Mesothelial cell of epicardium (in vitro differentiated cells): ENCODE measurements around the gene DNM1L. TPM values are rescaled to one million over a fixed set of nuclear protein-coding genes. Genes with fewer than 3 reads are reported as not detected.

Experiments used
- DNase-seq, 2 experiments: peaks; one replicate each; pipeline ENCODE4 v3.0.0; 2021; ENCODE audit warnings: low spot score in 2 of 2; ENCODE audit not compliant: unreplicated experiment in 2 of 2
- H3K27ac Mint-ChIP-seq: 2 replicates; pipeline ENCODE4 v1.8.0; 2021; ENCODE audit warnings: mixed read lengths
- H3K27me3 Mint-ChIP-seq: 2 replicates; pipeline ENCODE4 v1.8.0; 2021; ENCODE audit warnings: low read depth, mixed read lengths
- H3K36me3 Mint-ChIP-seq: 2 replicates; pipeline ENCODE4 v1.8.0; 2021; ENCODE audit warnings: mixed read lengths
- H3K4me1 Mint-ChIP-seq: 2 replicates; pipeline ENCODE4 v1.8.0; 2021; ENCODE audit warnings: mixed read lengths
- H3K4me3 Mint-ChIP-seq: 2 replicates; pipeline ENCODE4 v1.8.0; 2021; ENCODE audit warnings: mild to moderate bottlenecking, moderate library complexity, mixed read lengths
- H3K9me3 Mint-ChIP-seq: 2 replicates; pipeline ENCODE4 v1.8.0; 2021; ENCODE audit warnings: mixed read lengths
- total RNA-seq: library from RNA; stranded (reverse); gene quantifications from 3 replicates; pipeline ENCODE4 v1.2.1, GENCODE V29; 2021
- TF ChIP-seq, protein P1 (sequence below): fragments of 200-600 bp; sonication (generic); IDR thresholded peaks from one replicate; pipeline ENCODE4 v1.5.0; 2021; ENCODE audit warnings: antibody characterized with exemption; ENCODE audit not compliant: unreplicated experiment

DNM1L gene
- total RNA-seq, 1 donor from 2014 or later: 86.9 TPM

DNA sequence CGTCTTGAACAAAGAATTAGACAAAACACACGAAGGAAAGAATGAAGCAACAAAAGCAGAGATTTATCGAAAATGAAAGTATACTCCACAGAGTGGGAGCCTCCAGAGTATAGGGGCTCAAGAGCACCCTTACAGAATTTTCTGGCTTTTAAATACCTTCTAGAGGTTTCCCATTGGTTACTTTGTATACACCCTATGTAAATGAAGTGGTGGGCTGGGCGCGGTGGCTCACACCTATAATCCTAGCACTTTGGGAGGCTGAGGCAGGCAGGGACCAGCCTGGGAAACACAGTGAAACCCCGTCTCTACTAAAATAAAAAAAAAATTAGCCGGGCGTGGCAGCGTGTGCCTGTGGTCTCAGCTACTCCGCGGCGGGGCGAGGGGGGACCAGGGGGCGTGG lies 13.1 kb upstream of the DNM1L start:
- H3K27ac Mint-ChIP-seq: no peak overlapping the region
- TF ChIP-seq, protein P1, sequence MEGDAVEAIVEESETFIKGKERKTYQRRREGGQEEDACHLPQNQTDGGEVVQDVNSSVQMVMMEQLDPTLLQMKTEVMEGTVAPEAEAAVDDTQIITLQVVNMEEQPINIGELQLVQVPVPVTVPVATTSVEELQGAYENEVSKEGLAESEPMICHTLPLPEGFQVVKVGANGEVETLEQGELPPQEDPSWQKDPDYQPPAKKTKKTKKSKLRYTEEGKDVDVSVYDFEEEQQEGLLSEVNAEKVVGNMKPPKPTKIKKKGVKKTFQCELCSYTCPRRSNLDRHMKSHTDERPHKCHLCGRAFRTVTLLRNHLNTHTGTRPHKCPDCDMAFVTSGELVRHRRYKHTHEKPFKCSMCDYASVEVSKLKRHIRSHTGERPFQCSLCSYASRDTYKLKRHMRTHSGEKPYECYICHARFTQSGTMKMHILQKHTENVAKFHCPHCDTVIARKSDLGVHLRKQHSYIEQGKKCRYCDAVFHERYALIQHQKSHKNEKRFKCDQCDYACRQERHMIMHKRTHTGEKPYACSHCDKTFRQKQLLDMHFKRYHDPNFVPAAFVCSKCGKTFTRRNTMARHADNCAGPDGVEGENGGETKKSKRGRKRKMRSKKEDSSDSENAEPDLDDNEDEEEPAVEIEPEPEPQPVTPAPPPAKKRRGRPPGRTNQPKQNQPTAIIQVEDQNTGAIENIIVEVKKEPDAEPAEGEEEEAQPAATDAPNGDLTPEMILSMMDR: no peak
- H3K27me3 Mint-ChIP-seq: no peaks in the 10 kb centered on the region

DNA sequence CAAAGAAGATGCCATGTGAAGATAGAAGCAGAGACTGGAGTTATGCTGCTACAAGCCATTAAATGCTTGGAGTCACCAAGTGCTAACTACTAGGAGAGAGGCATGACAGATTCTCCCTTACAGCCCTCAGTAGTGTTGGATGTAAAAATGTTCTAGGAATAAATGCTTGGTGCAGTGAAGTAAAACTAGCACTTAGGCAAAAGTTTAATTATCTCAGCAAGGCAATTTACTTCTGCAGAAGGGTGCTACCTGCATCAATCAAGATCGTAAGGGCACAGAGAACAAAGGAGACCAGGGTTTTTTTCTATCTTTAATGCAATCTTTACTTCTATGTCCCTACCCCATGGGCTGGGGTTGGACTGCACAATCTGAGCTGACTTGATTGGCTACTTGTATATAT lies 9.5 kb upstream of the DNM1L start:
- no peak for DNase-seq
- Mint-ChIP-seq H3K9me3 (peaks cover 14% of the 10 kb centered on the region), H3K4me3 (no peak overlapping the region), H3K4me1 (no peaks in the 10 kb centered on the region), H3K27me3 (no peaks in the 10 kb centered on the region), H3K27ac (no peak overlapping the region), H3K36me3 (peaks cover 4% of the 10 kb centered on the region)
- TF ChIP-seq, protein P1: no peak

More for the DNA sequence above, 13.1 kb upstream of the DNM1L start:
- DNase-seq: no peak
- Mint-ChIP-seq H3K4me1 (no peaks in the 10 kb centered on the region), H3K36me3 (peaks cover 4% of the 10 kb centered on the region), H3K9me3 (peaks cover 14% of the 10 kb centered on the region), H3K4me3 (no peak overlapping the region)

DNA sequence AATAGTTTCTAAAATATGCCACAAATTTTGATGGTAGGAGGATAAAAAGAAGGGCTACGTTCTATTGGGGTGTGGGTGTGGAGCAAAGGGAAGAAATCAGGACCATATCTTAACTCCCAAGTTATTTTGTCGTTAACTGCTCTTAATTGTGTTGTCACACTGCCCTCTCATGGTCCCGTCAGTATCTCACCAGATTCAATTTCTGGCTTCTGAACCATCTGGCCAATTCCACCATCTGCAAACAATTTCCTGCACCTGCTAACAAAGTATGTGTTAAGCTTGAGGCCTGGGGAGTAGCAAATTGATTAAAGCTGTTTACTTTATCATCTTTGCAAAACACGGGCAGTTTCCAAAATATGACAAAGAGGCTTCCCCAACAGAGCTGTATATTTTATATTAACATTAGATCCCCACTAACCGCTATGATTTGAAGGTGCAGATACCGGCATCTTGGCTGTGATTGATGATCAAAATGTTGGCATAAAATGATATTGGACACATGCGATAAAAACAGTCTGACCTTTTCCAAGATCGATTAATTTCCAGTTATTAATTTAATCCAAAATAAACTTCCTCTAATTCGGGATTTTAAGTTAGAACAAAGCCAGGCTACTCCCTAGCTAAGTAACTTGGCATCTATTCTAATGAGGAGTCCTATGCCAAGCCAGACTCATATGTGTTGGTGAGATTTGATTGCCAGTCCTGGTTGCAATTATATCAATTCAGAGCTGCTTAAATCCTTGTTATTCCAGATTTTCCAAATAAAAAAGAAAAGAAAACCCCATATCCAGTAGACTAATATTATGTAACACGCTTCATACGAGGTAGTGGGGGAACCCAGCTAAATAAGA lies 6.9 kb upstream of the DNM1L start:
- TF ChIP-seq, protein P1: peak; percentile 34
- peaks cover 14% of the 10 kb centered on the region for H3K9me3 Mint-ChIP-seq
- H3K27me3 Mint-ChIP-seq: no peaks in the 10 kb centered on the region
- no peak overlapping the region for H3K27ac Mint-ChIP-seq
- no peak overlapping the region for H3K4me3 Mint-ChIP-seq
- H3K36me3 Mint-ChIP-seq: peaks cover 4% of the 10 kb centered on the region
- H3K4me1 Mint-ChIP-seq: peaks cover 2% of the 10 kb centered on the region
- DNase-seq: peak in 1 of 2 experiments; percentile 59

DNA sequence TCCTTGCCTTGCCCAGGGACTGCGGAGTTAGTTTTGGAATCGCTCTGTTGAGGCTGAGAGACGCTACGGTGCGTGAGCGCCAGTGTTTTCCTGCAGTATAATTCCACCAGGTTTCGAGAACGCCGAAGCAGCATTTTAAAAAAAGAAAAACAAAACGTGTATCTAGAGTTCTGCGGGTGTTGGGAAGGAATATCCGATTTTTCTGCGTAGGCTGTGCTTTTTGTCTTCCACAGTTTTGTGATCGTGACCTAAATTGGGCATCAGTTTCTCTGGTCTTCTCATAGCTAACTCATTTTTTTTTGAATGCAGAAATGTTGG lies 778 bp downstream of the DNM1L start:
- Mint-ChIP-seq H3K4me1 (peaks cover 19% of the 10 kb centered on the region), H3K36me3 (no peaks in the 10 kb centered on the region), H3K4me3 (peak overlapping the region; percentile 86), H3K9me3 (no peaks in the 10 kb centered on the region), H3K27ac (peak overlapping the region; percentile 95), H3K27me3 (no peaks in the 10 kb centered on the region)
- no peak for DNase-seq
- TF ChIP-seq, protein P1: no peak

- Mint-ChIP-seq H3K36me3 (peaks cover 6% of the 10 kb centered on the region), H3K4me1 (peaks cover 19% of the 10 kb centered on the region), H3K9me3 (no peaks in the 10 kb centered on the region), H3K4me3 (peak overlapping the region; percentile 86), H3K27ac (peak overlapping the region; percentile 47), H3K27me3 (no peaks in the 10 kb centered on the region)
- TF ChIP-seq, protein P1: no peak
- DNase-seq: no peak
Measured at GRCh38 chr12:32680787-32681186, 1.7 kb downstream of the DNM1L start.
